Medulla oblongata (tissue), 1 donor: ENCODE measurements around the gene MMP7.
A peak's percentile ranks its signal among the peaks of the same experiment; 100 is the strongest.

Experiments
- DNase-seq: peaks from one replicate; pipeline ENCODE4 v3.0.0-alpha.2; 2015; ENCODE audit errors: extremely low spot score

Gene MMP7, protein sequence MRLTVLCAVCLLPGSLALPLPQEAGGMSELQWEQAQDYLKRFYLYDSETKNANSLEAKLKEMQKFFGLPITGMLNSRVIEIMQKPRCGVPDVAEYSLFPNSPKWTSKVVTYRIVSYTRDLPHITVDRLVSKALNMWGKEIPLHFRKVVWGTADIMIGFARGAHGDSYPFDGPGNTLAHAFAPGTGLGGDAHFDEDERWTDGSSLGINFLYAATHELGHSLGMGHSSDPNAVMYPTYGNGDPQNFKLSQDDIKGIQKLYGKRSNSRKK

DNA sequence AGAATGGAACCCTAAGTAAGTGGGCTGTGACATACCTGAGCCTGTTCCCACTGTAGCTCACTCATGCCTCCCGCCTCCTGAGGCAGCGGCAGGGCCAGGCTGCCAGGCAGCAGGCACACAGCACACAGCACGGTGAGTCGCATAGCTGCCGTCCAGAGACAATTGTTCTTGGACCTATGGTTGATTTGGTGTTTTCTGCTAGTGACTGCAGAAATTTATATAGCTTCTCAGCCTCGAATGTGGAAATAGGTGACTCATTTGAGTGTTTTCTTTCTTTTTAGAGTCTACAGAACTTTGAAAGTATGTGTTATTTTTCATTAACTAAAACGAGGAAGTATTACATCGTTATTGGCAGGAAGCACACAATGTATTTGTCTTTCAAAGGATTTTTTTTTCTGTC is at the start of gene MMP7:
Gene MMP7 (minus strand): TSS at position 190 of the 400 bp plus-strand sequence. CDS start 47 bp downstream, at position 143.
- no peak for DNase-seq

- DNase-seq = no peak
Measured at GRCh38 chr11:102577723-102578122, 47.2 kb upstream of the MMP7 start.

GRCh38 chr11:102577182-102577581 is 46.6 kb upstream of the MMP7 start:
- DNase-seq = no peak

GRCh38 chr11:102576350-102576749 is 45.8 kb upstream of the MMP7 start:
- no peak for DNase-seq

DNA sequence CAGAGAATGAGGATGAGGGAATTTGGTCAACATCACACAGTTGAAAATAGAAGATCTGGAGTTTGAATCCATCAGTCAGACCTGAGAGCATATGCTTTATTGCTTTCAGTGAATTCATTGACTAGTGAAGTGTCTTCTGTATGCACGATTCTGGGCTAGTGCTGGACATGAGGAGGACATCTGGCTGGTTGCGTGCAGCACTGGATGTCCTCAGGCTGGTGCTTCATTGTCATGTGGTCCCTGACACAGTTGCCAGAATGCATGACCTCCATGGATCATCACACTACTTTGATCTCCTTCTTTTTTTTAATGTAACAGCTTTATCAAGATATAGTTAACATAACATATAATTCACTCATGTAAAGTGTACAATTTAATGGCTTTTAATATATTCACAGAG is 44.5 kb upstream of the MMP7 start:
- DNase-seq = no peak

- no peak for DNase-seq
Measured at GRCh38 chr11:102573851-102574250, 43.3 kb upstream of the MMP7 start.

GRCh38 chr11:102572554-102573220 is 42.1 kb upstream of the MMP7 start:
- DNase-seq = no peak

DNA sequence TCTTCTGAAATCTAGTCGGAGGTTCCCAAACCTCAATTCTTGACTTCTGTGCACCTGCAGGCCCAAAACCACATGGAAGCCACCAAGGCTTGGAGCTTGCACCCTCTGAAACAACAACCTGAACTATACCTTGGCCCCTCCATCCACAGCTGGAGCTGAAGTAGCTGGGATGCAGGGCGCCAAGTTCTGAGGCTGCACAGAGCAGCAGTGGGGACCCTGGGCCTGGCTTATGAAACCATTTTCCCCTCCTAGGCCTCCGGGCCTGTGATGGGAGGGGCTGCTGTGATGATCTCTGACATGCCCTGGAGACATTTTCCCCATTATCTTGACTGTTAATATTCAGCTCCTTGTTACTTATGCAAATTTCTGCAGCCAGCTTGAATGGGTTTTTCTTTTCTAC is 38.3 kb upstream of the MMP7 start:
- DNase-seq = no peak

DNA sequence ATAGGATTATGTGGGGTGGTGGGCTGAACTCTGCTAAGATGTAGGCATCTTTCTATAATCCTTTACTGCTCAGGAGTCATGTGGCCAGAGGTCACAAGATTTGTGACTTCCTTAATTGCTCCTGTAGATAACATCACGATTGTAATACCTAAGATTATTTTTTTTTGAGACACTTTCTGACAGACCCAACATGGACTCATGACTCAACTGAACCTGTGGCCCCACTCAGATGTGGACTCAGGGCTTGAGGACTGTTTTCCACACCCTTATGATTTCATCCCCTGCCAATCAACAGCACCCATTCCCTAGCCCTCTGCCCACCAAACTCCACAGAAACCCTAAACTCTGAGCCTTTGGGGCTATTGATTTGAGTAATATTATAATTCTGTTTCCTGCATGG is 35.6 kb upstream of the MMP7 start:
- DNase-seq = no peak

GRCh38 chr11:102564110-102564509 is 33.6 kb upstream of the MMP7 start:
- DNase-seq = no peak

DNA sequence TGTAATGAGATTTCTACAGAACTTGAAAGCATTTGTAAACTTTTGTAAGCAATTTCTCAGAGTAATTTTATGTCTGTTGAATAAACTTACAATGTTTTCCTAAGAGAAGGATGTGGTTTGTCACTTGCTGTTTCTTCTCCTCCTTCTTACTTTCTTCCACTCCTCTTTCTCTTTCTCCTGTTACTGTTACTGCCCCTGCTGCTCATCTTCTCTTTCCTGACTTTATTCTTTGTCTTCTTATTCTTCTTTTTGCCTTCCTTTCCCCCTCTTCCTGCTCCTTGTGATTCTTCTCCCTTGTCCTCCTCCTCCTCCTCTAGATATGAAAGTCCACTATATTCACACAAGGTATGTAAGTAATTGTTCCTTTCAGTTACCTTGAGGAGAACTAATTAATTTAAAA is 31.1 kb upstream of the MMP7 start:
- DNase-seq = no peak

DNA sequence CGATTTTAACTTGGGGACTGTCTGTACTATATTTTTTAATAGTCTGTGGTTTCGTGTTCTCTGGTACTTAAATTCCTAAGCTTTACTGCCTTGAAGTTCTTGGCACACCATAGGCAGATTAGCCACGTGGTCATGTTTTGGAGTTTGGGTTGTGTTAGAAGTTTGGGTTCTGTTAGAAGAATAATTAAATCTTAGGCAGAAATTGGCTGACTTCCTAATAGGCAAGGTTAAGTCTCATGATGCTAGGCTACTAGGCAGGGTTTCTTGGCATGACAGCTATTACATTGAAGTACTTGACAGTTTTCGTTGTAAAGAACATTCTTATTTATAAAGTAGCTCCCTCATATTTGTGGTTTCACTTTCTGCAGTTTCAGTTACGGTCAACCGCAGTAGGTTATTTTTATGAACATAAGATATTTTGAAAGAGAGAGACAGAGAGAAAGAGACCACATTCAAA is 30.0 kb upstream of the MMP7 start:
- peak; percentile 57 for DNase-seq

DNA sequence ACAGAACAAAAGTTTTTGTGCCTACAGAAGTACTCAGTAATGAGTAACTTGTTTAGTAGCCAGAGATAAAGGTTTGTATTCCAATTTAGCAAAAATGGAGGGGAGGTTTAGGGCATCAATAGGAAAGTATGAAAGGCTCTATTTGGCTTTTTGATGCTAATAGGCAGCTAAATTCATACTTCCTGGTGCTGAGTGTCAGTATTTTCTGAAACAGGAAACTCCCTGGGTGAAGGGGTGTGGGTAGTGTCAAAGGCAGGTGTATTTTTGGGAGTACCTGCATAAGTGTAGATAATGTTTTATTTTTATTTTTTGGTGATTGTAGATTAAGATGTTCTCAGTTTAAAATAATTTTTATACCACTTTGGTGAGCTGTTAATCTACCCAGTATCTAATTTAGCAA is 29.3 kb upstream of the MMP7 start:
- no peak for DNase-seq

DNA sequence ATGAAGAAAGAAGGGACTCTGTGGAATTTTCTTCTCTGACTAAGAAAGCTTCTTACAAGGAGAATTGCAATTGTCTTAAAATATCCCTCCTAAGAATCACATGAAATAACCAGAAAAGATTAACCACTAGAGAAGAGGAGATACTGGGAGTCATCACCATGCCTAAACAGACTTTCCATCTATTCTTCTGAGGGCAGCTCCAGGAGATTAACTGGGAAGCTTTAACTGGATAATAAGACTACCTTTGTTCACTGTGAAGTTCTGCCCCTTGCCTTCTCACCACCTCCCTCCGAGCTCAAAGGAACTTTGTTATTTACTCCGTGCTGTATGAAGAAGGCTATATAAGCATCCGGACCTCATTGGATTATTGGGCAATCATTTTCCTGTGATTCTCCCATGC is 24.5 kb upstream of the MMP7 start:
- no peak for DNase-seq

- no peak for DNase-seq
Measured at GRCh38 chr11:102553835-102554282, 23.3 kb upstream of the MMP7 start.

- DNase-seq = no peak
Measured at GRCh38 chr11:102552447-102553194, 22.1 kb upstream of the MMP7 start.

DNA sequence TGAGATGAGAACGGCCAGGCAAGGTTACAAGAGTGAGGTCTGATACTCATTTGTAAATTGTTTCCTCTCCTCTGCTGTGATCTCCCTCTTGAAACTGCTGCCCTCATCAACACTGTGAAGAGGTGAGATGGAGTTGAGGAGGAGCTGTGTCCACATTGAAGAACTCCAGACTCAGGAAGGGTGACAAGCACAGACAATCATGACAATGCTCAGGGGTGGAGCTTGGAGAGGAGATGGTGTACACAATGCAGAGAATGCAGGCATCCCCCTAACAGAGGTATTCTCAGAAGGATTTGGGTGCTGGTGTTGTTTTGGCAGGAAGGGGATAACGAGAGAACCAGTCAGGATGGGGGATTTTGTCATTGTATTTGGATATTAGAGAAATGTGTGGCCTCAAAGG is 21.5 kb upstream of the MMP7 start:
- DNase-seq = no peak

DNA sequence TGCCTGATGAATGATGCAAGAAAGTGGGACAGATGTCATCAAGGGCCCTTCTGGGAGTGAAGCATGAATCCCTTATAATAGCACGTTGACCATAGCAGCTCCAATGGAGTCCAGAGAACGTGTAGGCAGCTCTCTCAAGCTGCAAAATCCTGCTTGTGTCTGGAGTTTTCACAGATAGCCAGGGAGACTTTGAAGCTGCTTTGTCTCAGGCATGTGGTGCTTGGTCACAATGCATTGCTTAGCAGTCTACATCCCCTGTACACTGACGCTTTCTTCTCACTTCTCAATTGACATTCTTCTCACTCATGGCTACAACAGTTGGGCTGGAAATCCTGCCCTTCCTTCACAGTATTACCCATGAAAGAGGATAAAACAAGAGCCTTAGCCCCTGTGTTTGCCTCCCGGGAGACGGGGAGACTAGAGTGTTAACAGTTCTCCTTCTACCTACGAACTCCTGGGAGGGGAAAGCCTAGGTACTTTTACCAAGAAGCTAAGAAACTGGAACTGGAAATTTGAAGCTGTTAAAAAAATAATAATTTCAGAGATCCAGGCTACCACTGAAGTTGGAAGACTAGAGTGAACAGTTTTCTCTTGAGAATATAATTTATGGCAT is 20.7 kb upstream of the MMP7 start:
- DNase-seq = peak; percentile 44

DNA sequence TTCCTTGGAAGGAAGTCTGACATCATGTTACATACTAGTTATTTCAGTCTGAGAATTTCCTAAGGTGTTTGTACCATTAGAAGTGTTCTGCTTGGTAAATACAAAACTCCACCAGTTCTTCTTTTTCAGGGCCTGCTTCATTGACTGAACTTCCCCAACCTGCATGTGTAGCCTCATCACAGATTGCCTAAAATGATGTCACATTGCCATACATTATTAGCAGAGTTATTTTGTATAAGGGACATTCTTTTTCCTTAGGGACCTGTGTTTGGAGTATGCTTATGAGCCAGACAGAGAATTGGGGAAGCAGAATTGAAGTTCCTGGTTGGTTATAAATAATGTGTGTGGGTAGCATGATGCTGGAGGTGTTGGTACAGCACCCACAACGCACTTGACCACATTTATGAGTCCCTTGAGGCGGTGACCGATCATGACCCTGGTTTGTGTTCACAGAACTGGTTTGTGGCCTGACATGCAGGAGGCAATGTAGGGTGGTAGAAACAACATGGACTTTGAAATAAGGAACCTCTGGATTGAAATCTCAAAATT is 16.4 kb upstream of the MMP7 start:
- DNase-seq = no peak

DNA sequence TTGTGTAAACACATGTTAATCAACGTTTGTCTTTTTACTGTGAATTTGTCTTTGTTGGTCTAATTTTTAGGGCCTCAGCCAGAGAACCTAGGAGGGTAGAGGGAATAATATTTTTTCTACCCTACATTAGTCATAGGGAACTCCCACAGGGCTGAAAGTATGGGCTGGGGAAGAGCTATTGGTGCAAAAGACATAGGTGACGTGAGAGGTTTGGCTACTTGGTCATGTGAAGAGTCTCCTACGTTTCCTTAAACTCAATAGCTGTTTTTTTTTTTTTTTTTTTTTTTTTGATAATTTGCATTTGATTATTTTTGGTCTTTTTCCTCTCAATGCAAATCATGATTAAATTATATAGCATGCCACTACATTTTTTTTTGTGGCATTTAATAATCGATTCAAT is 15.9 kb upstream of the MMP7 start:
- no peak for DNase-seq

- DNase-seq = no peak
Measured at GRCh38 chr11:102545701-102546100, 15.2 kb upstream of the MMP7 start.

DNA sequence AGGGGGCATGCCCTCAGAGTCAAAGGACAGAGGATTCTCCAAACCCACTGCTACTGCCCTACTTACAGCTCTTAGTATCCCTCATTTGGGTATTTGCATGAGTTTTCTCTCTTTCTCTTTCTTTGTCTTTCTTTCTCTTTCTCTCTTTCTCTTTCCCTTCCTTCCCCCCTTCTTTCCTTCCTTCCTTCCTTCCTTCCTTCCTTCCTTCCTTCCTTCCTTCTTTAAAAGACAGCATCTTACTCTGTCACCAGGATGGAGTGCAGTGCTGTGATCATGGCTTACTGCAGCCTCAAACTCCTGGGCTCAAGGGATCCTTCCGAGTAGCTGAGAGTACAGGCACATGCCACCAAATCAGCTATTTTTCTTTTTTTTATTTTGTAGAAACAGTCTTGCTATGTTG is 14.0 kb upstream of the MMP7 start:
- DNase-seq = no peak
